HG03060 (cell line): ENCODE data around the gene SBK3.
"Not testable (repeated sequence)": the region's sequence is repeated elsewhere in the genome, so short reads cannot be mapped to it uniquely, and the experiment has no call there.

ENCODE experiments used
- ATAC-seq: cut with Tn5 transposase; IDR thresholded peaks from one replicate; pipeline ENCODE4 v1.9.1; 2021; ENCODE audit warnings: low read depth, moderate number of reproducible peaks; ENCODE audit not compliant: unreplicated experiment

Gene SBK3

DNA sequence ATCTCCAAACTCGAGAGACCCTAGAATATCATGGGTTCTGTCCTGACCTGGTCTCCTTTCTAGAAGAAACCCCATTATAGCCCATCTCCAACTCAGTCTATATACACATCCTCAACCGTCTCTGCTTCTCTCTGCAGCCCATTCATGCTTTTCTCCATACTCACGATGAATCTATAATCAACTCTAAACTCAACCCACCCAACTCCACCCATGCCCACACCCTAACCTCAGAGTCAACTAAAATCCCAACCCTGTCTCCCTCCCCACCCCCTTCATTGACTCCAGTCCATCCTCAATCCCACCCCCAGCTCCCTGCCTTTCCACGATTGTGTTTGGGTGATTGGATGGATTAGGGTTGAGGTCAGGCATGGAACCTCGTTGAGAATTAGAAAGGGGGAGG is 1.8 kb downstream of the SBK3 start:
- no peak for ATAC-seq

DNA sequence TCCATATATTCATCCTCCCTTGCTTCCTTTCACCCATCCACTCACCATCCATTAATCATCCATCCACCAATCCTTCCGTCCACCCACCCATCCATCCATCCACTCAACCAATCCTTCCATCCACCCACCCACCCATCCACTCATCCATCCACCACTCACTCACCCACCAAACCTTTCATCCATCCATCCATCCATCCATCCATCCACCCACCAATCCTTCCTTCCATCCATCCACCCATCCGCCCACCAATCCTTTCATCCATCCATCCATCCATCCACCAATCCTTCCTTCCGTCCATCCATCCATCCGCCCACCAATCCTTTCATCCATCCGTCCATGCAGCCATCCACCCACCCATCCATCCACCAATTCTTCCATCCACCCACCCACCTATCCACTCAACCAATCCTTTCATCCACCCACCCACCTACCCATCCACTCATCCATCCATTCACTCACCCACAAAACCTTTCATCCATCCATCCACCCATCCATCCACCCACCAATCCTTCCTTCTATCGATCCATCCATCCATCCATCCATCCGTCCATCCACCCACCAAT is 3.0 kb downstream of the SBK3 start:
- ATAC-seq, result no peak

DNA sequence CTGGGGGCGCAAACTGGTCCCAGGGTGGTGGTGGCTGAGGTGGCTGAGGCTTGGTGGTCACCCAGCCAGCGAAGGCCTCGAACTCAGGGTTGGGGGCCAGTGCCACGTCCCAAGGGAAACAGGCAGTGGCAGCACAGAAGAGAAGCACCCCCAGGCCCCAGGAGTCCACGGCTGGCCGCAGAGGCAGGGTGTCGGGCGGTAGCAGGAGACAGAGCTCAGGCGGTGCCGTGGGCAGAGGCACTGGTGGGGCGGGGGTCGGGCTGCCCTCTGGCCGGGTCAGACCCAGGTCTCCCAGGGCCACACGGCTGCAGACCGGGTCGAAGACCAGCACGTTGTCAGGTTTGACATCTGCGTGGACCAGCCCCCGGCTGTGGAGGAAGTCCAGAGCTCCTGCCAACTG is 4.3 kb downstream of the SBK3 start:
- no peak for ATAC-seq

DNA sequence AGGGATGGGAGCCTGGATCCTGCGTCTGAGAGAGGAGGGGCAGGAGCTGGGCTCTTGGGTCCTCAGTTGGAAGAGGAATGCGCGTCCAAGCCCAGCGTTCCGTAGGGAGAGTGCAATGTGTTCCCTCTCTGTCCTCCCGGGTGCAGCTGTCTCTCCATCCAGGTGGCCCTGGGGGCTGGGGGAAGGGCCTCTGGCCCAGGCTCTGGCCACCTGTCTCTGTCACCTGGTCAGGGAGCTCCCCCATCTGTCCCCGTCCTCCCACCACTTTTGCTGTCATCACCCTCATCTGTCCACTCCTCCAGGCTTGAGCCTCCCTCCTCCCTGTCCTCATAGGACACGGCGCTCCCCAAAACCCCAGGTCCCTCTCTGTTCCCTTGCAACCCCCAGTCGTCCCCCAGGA is 4.7 kb downstream of the SBK3 start:
- ATAC-seq, result no peak

DNA sequence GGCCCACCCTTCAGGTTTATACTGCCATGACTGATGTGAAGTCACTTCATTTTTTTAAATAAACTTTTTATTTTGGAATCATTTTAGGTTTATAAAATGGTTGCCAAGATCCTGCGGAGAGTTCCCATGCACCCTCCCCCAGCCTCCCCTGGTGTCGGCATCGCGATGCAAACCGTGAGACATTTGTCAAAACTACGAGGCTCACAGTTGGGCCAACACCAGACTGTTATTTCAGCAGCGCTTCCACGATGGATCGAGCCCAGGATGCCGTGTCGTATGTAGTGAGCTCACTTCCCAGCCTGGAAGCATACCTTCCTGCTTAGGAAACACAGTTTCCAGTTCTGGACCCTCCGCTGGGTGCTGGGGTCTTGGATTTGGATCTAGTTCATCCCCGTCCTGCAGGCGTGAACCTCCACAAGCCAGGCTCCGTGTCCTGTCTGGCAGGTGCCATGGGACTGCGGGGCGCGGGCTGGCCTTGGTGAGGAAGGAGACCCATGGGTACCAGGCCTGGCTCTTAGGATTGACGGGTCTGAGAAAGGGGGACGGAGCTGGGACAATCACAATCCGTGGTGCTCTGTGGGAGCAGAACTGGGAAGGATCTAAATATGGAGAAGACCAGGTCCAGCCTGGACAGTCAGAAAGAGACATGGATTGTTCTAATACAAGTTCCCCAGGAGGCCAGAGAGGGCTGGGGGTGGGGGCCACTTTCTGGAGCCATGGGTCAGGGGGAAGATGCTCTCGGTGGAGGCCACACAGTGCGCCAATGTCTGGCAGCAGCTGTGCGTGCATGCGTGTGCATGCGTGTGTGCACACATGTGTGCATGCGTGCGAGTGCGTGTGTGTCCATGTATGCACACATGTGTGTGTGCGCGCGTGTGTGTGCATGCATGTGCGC is 6.0 kb downstream of the SBK3 start:
- no peak for ATAC-seq

DNA sequence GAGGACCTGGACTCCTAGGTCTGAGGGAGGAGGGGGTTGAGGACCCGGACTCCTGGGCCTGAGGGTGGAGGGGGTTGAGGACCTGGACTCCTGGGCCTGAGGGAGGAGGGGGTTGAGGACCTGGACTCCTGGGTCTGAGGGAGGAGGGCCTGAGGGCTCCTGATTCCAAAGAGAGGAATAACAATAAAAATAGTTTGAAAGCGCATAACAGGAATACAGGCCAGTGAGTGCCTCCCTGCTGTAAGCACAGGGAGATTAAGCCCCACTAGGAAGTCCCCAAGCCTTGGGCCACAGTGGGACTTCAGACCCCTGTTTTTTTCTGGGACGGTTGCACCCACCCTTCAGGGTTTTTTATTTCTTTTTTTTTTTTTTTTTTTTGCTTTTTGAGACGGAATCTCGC is 7.2 kb downstream of the SBK3 start:
- no peak for ATAC-seq

DNA sequence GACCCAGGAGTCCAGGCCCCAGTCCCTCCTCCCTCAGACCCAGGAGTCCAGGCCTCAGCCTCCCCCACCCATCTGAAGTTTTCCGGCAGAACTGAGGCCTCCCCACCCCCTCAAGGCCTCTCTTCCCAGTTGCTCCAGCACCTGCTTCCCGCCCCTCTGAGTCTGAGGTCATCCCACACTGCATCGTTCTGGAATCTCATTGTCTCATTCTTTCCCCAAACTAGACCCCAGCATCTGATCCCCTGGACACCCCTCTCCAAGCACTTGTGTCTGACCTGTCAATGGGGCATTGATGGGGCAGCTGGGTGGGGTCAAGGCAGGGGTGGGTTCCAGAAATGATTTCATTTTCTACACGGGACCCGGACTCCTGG is 7.6 kb downstream of the SBK3 start:
- ATAC-seq, result no peak

DNA sequence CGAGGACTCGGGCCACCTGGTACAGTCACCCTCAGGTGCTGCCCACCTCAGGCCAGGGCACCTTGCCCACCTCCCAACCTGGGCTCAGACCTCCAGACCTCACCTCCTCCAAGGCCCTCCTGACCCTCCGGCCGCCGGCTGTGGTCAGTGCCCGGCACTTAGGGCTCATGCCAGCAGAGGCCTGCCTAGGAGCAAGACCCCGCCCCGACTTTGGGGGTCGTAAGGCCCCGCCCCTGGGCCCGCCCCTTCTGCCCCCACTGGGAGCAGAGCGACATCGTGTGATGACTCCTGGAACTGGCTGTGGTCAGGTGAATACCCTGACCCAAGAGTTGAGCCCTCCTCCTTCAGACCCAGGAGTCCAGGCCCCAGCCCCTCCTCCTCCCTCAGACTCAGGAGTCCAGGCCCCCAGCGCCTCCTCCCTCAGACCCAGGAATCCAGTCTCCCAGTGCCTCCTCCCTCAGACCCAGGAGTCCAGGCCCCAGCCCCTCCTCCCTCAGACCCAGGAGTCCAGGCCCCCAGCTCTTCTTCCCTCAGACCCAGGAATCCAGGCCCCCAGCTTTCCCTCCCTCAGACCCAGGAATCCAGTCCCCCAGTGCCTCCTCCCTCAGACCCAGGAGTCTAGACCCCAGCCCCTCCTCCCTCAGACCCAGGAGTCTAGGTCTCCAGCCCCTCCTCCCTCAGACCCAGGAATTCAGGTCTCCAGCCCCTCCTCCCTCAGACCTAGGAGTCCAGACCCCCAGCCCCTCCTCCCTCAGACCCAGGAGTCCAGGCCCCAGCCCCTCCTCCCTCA is 8.2 kb downstream of the SBK3 start, which contains the start of gene SBK2:
Gene SBK2 (minus strand): TSS at position 183 of the 790 bp plus-strand sequence. CDS start 839 bp downstream, outside the sequence.
- ATAC-seq, result no peak

DNA sequence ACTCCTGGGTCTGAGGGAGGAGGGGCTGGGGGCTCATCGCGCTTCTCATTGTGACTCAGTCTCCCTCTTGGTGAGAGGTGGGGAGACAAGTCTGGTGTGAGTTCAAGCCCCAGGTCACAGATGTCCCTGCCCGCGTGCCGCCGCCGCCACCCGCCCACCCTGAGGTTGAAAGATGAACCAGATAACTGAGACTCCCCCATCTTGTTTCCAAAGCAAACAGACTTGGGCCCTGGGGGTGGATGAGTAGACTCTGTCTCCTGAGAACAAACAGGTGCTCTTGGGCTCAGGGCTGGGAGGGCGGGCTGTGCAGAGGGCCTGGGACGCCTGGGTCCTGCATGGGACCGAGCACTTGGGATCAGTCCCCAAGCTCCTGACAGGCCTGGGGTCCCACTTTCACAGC is 9.0 kb downstream of the SBK3 start:
- no peak for ATAC-seq

DNA sequence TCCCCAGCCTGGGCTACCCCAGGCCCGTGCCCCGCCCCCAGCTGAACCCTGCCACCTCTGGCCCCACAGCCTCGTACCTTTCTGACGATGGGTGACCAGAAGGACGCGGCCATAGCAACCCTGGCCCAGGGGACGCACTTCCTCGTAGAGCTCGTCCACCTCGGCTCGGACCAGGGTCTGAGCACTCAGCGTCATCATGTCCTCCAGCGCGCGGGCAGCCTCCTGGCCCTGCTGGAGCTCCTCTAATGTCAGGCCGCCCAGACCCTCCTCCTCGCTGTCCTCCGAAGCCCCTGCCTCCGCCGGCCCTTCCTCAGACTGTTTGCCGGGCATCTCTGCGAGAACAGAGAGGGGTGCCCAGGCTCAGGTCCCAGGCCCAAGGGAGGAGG is 9.4 kb downstream of the SBK3 start:
- no peak for ATAC-seq

DNA sequence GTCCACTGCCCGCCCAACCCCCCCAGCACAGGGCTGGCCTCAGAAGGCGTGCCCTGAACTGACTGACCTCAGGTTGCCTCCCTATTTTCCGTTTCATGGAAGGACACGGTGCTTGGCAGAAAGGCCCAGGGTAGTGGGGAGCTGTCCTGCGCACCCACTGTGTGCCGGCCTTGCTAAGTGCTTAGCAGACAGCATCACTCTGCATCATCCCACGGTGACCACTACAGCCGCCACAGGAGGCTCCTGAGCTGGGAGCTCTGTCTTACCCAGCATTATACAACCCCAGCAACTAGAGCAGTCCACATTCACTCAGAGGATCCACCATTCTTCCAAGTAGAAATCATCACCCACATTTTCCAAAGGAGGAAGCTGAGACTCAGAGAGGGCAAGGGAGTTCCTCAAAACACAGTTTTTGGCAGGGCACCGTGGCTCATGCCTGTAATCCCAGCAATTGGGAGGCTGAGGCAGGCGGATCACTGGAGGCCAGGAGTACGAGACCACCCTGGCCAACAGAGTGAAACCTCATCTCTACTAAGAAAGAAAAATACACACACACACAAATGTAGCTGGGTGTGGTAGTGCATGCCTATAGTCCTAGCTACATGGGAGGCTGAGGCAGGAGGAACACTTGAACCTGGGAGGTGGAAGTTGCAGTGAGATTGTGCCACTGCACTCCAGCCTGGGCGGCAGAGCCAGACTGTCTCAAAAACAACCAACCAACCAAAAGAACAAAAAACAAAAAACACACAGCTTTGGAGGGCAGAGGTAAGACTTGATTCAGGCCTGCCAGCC is 10.0 kb downstream of the SBK3 start:
- no peak for ATAC-seq

DNA sequence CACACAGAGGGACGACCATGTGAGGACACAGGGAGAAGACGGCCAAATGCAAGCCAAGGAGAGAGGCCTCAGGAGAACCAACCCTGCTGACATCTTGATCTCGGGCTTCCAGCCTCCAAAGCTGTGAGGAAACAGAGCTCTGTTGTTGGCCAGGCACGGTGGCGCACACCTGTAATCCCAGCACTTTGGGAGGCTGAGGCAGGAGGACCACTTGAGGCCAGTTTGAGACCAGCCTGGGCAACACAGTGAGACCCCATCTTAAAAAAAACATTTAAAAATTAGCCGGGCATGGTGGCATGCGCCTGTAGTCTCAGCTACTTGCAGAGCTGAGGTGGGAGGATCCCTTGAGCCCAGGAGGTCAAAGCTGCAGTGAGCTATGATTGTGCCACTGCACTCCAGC is 11.1 kb downstream of the SBK3 start:
- ATAC-seq, result not testable (repeated sequence)

DNA sequence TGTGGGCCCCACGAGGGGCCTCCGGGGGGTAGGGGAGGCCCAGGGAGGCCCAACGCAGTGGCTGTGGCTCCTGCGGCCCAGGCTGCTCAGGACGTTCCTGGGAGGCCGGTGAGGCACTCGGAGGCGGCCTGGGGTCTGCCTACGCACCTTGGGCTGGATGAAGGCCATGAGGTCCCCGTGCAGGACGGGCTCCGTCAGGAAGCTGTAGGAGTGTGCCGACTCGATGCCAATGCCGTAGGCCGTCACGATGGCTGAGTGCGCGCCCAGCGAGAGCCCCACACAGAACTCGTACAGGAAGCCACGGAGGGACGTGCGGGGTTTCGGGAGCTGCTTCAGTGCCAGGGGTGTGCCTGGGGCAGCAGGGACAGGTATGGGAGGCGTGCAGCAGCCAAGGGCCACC is 14.3 kb downstream of the SBK3 start:
- no peak for ATAC-seq

DNA sequence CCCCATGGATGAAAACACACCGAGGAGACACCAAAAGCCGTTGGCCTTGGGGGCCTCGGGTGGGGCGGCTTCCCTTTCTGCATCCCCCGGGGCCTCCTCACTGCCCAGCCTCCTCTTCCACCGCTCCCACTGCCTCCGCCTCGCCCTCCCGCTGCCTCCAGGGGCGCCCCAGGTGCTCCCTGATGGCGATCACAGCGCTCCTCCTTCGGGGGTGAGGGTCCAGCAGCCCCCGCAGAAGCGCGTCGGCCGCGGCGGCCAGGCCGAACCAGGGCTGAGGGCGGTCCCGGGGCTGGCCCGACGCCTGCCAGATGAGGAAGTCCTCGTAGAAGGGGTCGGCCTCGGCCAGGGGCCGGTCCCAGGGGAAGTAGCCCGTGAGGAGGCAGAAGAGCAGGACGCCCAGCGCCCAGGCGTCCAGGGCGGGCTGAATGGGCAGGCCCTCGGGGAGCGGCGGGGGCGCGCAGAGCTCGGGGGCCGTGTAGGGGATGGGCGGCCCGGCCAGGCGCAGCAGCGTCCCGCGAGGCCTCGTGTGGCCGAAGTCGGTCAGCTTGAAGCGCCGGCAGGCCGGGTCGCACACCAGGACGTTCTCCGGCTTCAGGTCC is 15.6 kb downstream of the SBK3 start:
- ATAC-seq, result no peak

DNA sequence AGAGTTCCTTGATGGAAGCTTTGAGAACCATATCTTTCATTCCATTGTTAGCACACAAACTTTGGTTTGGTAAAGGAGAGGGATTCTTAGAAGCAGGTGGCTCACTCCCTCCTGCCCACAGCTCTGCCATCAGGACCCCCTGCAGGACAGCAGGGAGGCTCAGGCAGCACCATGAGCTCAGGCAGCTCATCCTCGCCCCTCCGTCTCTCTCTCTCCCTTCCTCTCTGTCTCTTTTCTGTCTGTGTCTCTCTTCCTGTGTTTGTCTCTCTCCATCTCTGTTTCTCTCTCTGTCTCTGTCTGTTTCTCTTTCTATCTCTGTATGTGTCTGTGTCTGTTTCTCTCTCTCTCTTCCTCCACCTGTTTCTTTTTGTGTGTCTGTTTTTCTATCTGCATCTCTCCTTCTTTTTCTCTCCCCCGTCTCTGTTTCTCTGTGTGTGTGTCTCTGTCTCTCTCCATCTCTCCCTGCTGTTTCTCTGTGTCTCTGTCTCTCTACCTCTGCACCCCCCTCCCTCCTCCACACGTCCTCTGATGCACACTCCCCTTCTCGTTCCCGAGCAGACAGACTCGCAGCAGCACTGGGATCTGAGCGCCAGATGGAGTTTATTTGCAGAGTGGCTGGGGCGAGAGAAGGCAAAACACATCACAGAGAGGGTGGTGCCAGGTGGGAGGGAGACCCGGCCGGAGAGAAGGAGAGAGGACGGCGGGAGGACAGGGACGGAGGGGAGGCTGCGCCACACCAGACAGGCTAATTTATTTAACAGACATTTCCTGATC is 17.1 kb downstream of the SBK3 start:
- no peak for ATAC-seq

DNA sequence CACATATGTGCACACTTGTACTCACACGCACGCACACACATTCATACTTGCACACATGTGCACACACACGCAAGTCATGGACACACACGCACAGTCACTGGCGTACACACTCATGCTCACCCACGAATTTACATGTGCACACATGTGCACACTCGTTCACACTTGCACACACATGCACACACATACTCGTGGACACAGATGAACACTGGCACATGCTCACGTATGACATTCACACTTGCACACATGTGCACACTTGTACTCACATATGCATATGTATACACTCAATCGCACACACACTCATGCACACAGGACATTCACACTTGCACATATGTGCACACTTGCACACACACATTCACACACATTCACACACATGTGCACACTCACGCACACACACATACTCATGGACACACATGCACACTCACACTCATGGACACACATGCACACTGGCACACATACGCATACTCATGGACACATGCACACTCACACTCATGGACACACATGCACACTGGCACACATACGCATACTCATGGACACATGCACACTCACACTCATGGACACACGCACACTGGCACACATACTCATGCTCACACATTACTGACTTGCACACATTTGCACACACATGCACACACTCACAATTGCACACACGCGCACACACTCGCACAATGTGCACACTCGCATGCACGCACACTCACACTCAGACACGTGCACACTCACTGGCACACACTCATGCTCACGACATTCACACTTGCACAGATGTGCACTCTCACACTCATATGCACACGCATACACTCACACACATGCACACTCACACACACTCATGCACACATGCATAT is 17.9 kb downstream of the SBK3 start:
- ATAC-seq, result no peak

DNA sequence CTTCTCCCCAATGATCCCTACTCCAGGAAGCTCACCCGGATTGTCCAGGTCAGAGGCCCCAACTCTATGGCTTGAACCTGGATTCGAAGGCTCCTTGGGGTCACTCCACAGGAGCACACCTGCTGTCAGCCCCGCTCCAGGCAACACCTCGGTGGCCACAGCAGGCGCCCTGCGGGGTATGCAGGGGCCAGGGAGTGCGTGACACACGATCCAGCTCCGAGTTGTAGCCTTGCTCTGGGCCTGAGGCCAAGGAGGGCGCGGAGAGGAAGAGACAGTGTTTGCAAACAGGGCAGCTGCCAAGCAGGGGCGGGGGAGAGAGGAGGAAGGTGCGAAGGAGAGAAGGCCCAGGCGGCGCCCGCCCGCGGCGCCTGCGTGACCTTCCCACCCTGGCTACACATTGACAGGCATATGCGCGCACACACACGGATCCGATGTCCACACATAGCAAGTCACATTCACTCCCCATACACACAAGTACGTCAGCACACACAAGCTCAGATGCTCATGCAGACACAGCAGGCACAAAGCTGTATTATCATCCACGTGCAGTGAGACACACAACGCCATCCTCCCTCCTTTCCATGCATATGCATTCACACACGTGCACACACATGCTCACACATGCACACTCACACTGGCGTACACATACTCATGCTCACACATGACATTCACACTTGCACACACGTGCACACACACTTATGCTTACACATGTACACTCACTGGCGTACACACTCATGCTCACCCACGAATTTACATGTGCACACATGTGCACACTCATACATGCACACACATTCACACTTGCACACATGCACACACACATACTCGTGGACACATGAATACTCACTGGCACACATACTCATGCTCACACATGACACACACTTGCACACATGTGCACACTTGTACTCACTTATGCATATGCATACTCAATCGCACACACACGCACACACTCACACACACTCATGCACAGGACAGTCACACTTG is 18.8 kb downstream of the SBK3 start:
- ATAC-seq, result no peak
